ENCODE results near the gene FAM20A. TPM values are rescaled to one million over a fixed set of nuclear protein-coding genes. Genes with fewer than 3 reads are reported as not detected.

The FAM20A gene
- total RNA-seq, 1 donor = 63.3 TPM

- Histone ChIP-seq H2AFZ (ENCODE audit: low read length) (peak overlapping the region; percentile 57), H4K20me1 (ENCODE audit: insufficient read depth, low read length) (no peaks in the 10 kb centered on the region), H3K9me3 (ENCODE audit: low read depth, low read length) (no peaks in the 10 kb centered on the region), H3K27ac (ENCODE audit: low read depth, low read length) (peak overlapping the region; percentile 60), H3K4me1 (ENCODE audit: insufficient read depth, low read length) (peaks cover 59% of the 10 kb centered on the region), H3K27me3 (ENCODE audit: insufficient read depth, low read length) (no peaks in the 10 kb centered on the region), H3K4me3 (ENCODE audit: insufficient read depth, low read length) (no peak overlapping the region), H3K36me3 (ENCODE audit: insufficient read depth, low read length) (no peaks in the 10 kb centered on the region), H3K4me2 (ENCODE audit: insufficient read depth, low read length) (peak overlapping the region; percentile 62), H3K79me2 (ENCODE audit: insufficient read depth, low read length) (peaks cover 2% of the 10 kb centered on the region)
- DNase-seq (ENCODE audit: insufficient read length, low spot score, missing footprints) = no peak
- TF ChIP-seq CTCF (IDR thresholded peaks at IDR 0.05; ENCODE audit: extremely low read depth, low read depth, low read length) = no peak
These were observed 25.0 kb downstream of the FAM20A start for GRCh38 chr17:68576137-68576536.

- TF ChIP-seq CTCF (IDR thresholded peaks at IDR 0.05; ENCODE audit: extremely low read depth, low read depth, low read length) = no peak
- Histone ChIP-seq H3K4me3 (ENCODE audit: insufficient read depth, low read length) (no peak overlapping the region), H3K27me3 (ENCODE audit: insufficient read depth, low read length) (no peaks in the 10 kb centered on the region), H3K9me3 (ENCODE audit: low read depth, low read length) (no peaks in the 10 kb centered on the region), H2AFZ (ENCODE audit: low read length) (no peak overlapping the region), H3K4me2 (ENCODE audit: insufficient read depth, low read length) (no peak overlapping the region), H3K79me2 (ENCODE audit: insufficient read depth, low read length) (peaks cover 2% of the 10 kb centered on the region), H3K36me3 (ENCODE audit: insufficient read depth, low read length) (no peaks in the 10 kb centered on the region), H4K20me1 (ENCODE audit: insufficient read depth, low read length) (no peaks in the 10 kb centered on the region), H3K27ac (ENCODE audit: low read depth, low read length) (no peak overlapping the region), H3K4me1 (ENCODE audit: insufficient read depth, low read length) (peaks cover 33% of the 10 kb centered on the region)
- DNase-seq (ENCODE audit: insufficient read length, low spot score, missing footprints) = no peak
These were observed 27.8 kb downstream of the FAM20A start for GRCh38 chr17:68573338-68573737.

- H3K4me2 ChIP-seq (ENCODE audit: insufficient read depth, low read length) = no peak overlapping the region
These were observed 28.9 kb downstream of the FAM20A start for GRCh38 chr17:68572138-68572842.

More at GRCh38 chr17:68572138-68572842, 28.9 kb downstream of the FAM20A start:
- Histone ChIP-seq H3K4me3 (ENCODE audit: insufficient read depth, low read length) (no peak overlapping the region), H4K20me1 (ENCODE audit: insufficient read depth, low read length) (no peaks in the 10 kb centered on the region), H3K27ac (ENCODE audit: low read depth, low read length) (no peak overlapping the region), H3K79me2 (ENCODE audit: insufficient read depth, low read length) (peaks cover 2% of the 10 kb centered on the region), H3K9me3 (ENCODE audit: low read depth, low read length) (no peaks in the 10 kb centered on the region), H3K36me3 (ENCODE audit: insufficient read depth, low read length) (no peaks in the 10 kb centered on the region), H3K27me3 (ENCODE audit: insufficient read depth, low read length) (no peaks in the 10 kb centered on the region), H2AFZ (ENCODE audit: low read length) (no peak overlapping the region), H3K4me1 (ENCODE audit: insufficient read depth, low read length) (peaks cover 22% of the 10 kb centered on the region)
- no peak for TF ChIP-seq CTCF (IDR thresholded peaks at IDR 0.05; ENCODE audit: extremely low read depth, low read depth, low read length)
- DNase-seq (ENCODE audit: insufficient read length, low spot score, missing footprints) = no peak
